HG03342 (cell line): ENCODE measurements around the gene ARHGAP10.
"Not testable (repeated sequence)": the region's sequence is repeated elsewhere in the genome, so short reads cannot be mapped to it uniquely, and the experiment has no call there.

Experiments
- ATAC-seq: cut with Tn5 transposase; IDR thresholded peaks from one replicate; pipeline ENCODE4 v1.9.1; 2021; ENCODE audit warnings: mild to moderate bottlenecking, moderate library complexity; ENCODE audit not compliant: unreplicated experiment

ARHGAP10 gene

GRCh38 chr4:148078061-148078460 lies 346.2 kb downstream of the ARHGAP10 start:
- no peak for ATAC-seq

DNA sequence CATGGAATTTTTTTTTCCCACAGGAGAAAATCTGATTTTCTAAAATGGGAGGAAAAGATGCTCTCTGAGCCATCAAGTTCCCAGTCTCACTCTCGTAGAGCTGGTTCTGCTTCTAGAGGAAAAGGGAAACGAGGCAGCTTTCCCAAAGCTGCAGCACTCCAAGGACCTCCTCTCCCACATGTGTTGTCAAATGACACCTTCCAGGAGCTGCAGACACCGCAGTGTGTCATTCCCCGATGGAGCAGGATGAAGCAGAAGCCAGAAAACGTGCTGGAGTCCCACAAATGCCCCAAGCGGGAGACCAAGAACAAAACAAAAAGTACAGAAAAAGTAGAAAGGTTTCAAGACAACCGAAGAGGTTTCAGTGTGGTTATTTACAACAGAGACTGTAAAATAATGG lies 348.1 kb downstream of the ARHGAP10 start:
- no peak for ATAC-seq

GRCh38 chr4:148081267-148081666 lies 349.4 kb downstream of the ARHGAP10 start:
- ATAC-seq, result no peak

DNA sequence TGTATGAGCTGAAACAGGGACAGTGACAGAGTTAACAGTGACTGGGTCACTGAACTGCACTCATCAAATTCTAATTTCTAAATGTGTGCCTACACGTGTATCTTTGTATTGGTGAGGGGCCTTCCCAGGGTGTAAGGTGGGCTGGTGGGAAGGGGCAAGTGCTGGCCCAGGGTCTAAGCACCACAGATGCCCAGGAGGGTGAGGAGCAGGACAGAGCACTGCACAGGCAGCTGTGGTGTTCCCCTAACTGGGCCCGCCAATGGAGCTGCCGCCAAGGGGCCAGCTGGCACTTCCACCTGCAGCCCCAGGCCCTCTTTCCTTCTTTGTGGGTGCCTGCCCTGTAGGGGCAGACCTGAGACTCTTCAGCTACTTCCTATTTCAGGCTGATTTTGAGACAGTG lies 349.9 kb downstream of the ARHGAP10 start:
- no peak for ATAC-seq

GRCh38 chr4:148083073-148083472 lies 351.2 kb downstream of the ARHGAP10 start:
- not testable (repeated sequence) for ATAC-seq

- ATAC-seq, result no peak
Observed at GRCh38 chr4:148089624-148090023, 357.7 kb downstream of the ARHGAP10 start.

- no peak for ATAC-seq
Observed at GRCh38 chr4:148090029-148090428, 358.1 kb downstream of the ARHGAP10 start.

- ATAC-seq, result no peak
Observed at GRCh38 chr4:148090503-148091476, 358.9 kb downstream of the ARHGAP10 start.

- ATAC-seq, result no peak
Observed at GRCh38 chr4:148091896-148092295, 360.0 kb downstream of the ARHGAP10 start.

- ATAC-seq, result no peak
Observed at GRCh38 chr4:148092316-148093014, 360.6 kb downstream of the ARHGAP10 start.

DNA sequence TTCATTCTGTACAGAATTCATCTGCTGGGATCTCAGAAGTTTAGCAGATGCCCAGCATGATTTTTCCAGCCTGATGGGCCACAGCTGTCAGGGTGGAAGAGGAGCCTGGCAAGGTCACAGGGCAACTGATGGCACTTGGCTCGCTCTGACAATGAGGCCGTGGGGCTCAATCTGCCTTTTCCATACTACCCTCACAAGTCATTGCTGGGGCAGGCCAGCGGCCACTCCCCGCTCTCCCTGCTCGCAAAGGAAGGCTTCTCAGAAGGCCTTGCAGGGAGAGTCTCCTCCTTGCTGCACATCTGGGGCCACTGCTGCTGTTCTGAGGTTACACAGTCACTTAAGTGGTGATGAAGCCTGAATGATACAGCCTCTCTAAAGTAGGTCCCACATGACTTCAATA lies 361.2 kb downstream of the ARHGAP10 start:
- no peak for ATAC-seq

DNA sequence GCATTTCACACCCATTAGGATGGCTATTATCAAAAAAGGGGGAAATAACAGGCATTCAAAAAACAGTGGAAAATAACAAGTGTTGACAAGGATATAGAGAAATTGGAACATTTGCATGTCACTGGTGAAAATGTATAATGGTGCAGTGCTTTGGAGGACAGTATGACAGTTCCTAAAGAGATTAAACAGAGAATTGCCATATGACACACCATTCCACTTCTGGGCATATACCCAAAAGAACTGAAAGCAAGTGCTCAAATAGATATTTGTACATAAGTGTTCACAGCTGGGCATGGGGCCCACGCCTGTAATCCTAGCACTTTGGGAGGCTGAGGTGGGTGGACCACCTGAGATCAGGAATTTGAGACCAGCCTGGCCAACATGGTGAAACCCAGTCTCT lies 362.3 kb downstream of the ARHGAP10 start:
- no peak for ATAC-seq

GRCh38 chr4:148095346-148095923 lies 363.5 kb downstream of the ARHGAP10 start:
- no peak for ATAC-seq

GRCh38 chr4:148097801-148098200 lies 365.9 kb downstream of the ARHGAP10 start:
- no peak for ATAC-seq

GRCh38 chr4:148101235-148101634 lies 369.3 kb downstream of the ARHGAP10 start:
- ATAC-seq, result no peak

- no peak for ATAC-seq
Observed at GRCh38 chr4:148101790-148102189, 369.9 kb downstream of the ARHGAP10 start.

- no peak for ATAC-seq
Observed at GRCh38 chr4:148103597-148104355, 371.9 kb downstream of the ARHGAP10 start.

- ATAC-seq, result no peak
Observed at GRCh38 chr4:148108766-148109165, 376.9 kb downstream of the ARHGAP10 start.

GRCh38 chr4:148109216-148109615 lies 377.3 kb downstream of the ARHGAP10 start:
- ATAC-seq, result no peak

DNA sequence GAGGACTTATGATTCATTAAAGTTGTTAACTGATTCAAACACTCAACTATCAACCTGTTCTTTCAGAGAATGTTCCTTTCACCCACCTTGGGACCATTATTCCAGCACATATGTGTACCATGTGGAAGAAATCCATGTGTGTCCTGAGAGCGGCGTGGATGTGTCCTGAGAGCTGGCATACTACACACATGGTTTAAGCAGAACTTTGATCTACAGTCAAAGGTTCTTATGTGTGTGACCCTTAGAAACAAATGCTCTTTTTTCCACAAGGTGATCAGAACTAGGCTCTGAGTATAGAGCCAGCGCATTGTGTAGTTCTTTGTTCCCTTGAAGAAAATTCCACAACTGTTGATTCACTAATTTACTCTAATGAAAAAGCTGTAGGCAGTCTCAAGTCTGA lies 378.3 kb downstream of the ARHGAP10 start:
- ATAC-seq, result no peak
